Measurements from ENCODE around the gene DEPDC1B. TPM values are rescaled to one million over a fixed set of nuclear protein-coding genes. Genes with fewer than 3 reads are reported as not detected.

DEPDC1B gene
- total RNA-seq, 1 donor from 2014 or later: 0.98 TPM

DNA sequence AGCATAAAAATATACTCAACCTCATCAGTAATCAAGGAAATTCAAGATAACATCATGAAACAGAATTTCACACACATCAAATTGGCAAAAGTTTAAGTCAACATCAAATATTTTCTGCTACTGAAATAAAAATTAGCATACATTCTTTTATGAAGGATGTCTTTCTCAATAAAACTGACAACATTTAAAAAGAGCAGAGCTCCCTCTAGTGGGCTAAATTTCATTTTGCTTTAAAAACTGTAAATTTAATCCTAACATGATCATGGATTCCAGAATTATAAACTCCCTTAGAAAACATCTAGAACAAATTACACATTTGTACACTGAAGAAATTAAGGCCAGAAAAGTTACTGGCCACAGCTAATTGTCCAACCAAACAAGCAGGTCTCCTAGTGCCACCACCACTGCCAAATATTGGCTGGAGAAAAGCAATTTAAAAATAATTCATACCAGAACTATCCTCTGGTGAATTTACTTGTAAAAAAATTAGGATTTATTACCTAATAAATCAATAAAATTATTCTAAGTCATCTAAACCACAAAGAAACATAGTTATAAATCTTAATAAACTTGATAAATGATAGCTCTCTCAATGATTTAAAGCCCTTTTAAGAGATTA lies 31.2 kb downstream of the DEPDC1B start:
- ChIA-PET POLR2A (interaction anchor here (0.9 kb wide), 1 partner anchor 20 kb away, joined by 4 read pairs; no protein-coding TSS in a partner anchor), CTCF (interaction anchor here (0.9 to 2.7 kb wide), 12 partner anchors 9 to 1278 kb away, joined by 3 to 38 read pairs (median 3); no protein-coding TSS in a partner anchor)
- Mint-ChIP-seq H3K9me3 (no peaks in the 10 kb centered on the region), H3K27ac (no peak overlapping the region), H3K27me3 (no peaks in the 10 kb centered on the region), H3K4me3 (no peak overlapping the region), H3K4me1 (no peaks in the 10 kb centered on the region), H3K36me3 (ENCODE audit: low read depth) (no peaks in the 10 kb centered on the region)
- DNase-seq (no peak), ATAC-seq (ENCODE audit: low read depth) (no peak)
- TF ChIP-seq, protein P1, sequence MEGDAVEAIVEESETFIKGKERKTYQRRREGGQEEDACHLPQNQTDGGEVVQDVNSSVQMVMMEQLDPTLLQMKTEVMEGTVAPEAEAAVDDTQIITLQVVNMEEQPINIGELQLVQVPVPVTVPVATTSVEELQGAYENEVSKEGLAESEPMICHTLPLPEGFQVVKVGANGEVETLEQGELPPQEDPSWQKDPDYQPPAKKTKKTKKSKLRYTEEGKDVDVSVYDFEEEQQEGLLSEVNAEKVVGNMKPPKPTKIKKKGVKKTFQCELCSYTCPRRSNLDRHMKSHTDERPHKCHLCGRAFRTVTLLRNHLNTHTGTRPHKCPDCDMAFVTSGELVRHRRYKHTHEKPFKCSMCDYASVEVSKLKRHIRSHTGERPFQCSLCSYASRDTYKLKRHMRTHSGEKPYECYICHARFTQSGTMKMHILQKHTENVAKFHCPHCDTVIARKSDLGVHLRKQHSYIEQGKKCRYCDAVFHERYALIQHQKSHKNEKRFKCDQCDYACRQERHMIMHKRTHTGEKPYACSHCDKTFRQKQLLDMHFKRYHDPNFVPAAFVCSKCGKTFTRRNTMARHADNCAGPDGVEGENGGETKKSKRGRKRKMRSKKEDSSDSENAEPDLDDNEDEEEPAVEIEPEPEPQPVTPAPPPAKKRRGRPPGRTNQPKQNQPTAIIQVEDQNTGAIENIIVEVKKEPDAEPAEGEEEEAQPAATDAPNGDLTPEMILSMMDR (IDR thresholded peaks at IDR 0.05): peak; percentile 25
- intact Hi-C loops (cut with micrococcal nuclease): loop anchor here (1.0 to 10.0 kb wide), 4 partner anchors 374 to 1484 kb away; no protein-coding TSS in a partner anchor

DNA sequence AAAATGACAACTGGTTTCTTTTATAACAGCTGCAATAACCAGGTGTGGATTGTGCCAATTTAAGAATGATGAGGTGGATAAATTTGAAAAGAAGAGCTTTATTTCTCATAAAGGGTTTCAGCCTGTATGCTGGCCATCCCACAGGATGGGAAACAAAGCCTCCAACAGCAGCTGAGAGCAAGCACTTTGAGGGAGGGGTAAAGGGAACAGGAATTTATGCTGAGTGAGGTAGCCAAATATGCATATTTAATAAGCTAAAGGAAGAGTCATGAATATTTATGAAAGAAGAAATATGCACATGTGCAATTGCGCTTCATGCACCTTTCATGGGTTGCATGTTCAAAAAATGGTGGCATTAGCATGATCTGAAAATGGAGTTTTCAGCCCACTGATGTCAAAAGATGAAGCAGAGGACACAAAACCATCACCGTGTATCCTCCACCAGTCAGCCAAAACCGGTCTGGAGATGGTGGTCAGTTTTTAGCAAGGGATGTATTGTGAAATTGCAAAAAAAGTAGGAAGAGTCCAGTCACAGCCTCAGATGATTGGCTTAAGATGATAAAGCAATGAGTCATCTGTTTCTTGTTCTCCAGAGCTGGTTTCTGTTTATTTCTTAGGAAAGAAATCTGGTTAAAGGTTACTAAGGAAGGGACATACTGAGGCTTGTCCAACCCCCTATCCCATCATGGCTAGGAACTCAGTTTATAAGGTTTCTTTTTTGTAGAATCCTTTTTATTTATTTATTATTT lies 47.9 kb downstream of the DEPDC1B start:
- no peaks in the 10 kb centered on the region for H3K9me3 Mint-ChIP-seq
- no peaks in the 10 kb centered on the region for H3K36me3 Mint-ChIP-seq (ENCODE audit: low read depth)
- POLR2A ChIA-PET: no interaction called here
- no peak overlapping the region for H3K27ac Mint-ChIP-seq
- ATAC-seq (ENCODE audit: low read depth): no peak
- intact Hi-C loops (cut with micrococcal nuclease): no loop called here
- DNase-seq: no peak
- TF ChIP-seq, protein P1 (IDR thresholded peaks at IDR 0.05): no peak
- CTCF ChIA-PET: no interaction called here
- H3K4me1 Mint-ChIP-seq: no peaks in the 10 kb centered on the region
- no peak overlapping the region for H3K4me3 Mint-ChIP-seq
- no peaks in the 10 kb centered on the region for H3K27me3 Mint-ChIP-seq

DNA sequence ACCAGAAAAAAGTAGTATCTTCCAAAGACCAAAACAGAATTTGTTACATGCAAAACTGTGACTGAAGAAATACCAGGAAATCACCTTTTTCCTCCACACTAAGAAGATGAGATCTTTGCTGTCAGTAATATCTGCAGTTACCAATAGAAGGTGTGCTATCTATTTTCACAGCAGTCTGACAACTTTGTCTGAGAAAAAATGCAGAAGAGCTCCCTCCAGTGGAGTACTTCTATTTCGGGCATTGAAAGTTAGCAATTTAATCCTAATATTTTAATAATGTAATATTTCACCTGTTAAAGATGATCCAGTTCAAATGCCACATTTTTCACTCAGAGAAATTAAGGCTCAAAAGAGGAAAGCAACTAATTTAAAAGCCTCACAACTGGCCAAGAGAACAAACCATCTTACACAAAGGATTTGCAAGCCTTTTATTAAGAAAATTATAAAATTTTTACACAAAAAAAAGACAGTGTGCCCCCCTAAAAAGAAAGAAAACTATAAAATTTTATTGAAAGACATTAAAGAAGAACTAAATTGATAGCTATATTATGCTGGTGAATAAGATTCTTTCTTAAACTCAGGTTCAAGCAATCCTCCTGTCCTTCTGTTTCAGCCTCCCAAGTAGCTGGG lies 50.6 kb downstream of the DEPDC1B start:
- Mint-ChIP-seq H3K36me3 (ENCODE audit: low read depth) (no peaks in the 10 kb centered on the region), H3K27ac (no peak overlapping the region), H3K4me3 (no peak overlapping the region), H3K27me3 (no peaks in the 10 kb centered on the region), H3K4me1 (no peaks in the 10 kb centered on the region), H3K9me3 (no peaks in the 10 kb centered on the region)
- POLR2A ChIA-PET: no interaction called here
- intact Hi-C loops (cut with micrococcal nuclease): loop anchor here (1.0 kb wide), 2 partner anchors 354 to 839 kb away; no protein-coding TSS in a partner anchor
- no peak for DNase-seq
- TF ChIP-seq, protein P1 (IDR thresholded peaks at IDR 0.05): peak; percentile 28
- ATAC-seq (ENCODE audit: low read depth): no peak
- CTCF ChIA-PET: interaction anchor here (0.6 to 1.6 kb wide), 7 partner anchors 30 to 864 kb away, joined by 3 to 12 read pairs (median 4); no protein-coding TSS in a partner anchor

DNA sequence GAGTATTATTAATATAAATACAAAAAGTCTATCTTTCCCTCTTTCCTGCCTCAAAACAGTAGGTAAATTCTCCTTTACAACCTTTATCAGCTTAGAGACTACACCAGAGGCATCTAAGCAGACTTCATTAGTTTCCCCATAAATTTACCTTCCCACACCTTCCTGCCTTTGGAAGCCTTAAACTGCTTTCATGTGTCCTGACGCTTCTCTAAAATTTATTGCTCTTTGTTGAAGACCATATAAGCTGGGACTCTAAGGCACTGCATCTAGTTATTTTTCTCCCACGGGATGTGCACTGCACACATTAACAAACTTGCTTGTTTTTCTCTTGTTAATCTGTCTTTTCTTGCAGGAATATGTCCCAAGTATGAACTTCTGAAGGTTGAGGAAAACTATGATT lies 51.8 kb downstream of the DEPDC1B start:
- Mint-ChIP-seq H3K36me3 (ENCODE audit: low read depth) (no peaks in the 10 kb centered on the region), H3K27ac (no peak overlapping the region), H3K27me3 (no peaks in the 10 kb centered on the region), H3K4me3 (no peak overlapping the region), H3K4me1 (no peaks in the 10 kb centered on the region), H3K9me3 (no peaks in the 10 kb centered on the region)
- ChIA-PET POLR2A (no interaction called here), CTCF (no interaction called here)
- no peak for ATAC-seq (ENCODE audit: low read depth)
- intact Hi-C loops (cut with micrococcal nuclease): no loop called here
- TF ChIP-seq, protein P1 (IDR thresholded peaks at IDR 0.05): no peak
- no peak for DNase-seq

DNA sequence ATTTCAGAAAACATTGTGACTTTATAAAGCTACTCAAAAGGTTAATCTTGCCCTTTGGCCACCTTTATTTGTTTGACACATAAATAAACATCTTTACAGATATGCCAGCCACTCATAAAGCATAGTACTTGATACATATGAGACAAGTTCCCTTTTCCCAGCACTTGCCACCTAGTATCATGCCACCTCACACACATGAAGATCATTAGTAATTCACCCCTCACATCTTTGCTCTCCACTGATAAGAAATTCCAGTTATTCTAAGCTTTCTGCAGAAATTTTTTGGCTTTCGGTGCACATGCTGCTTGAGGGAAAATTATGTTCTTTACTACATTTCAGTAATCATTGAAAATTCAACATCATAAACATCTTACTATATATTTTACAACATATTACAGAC lies 59.1 kb downstream of the DEPDC1B start:
- ATAC-seq (ENCODE audit: low read depth): no peak
- H3K27ac Mint-ChIP-seq: no peak overlapping the region
- no peak overlapping the region for H3K4me3 Mint-ChIP-seq
- no peaks in the 10 kb centered on the region for H3K9me3 Mint-ChIP-seq
- H3K27me3 Mint-ChIP-seq: no peaks in the 10 kb centered on the region
- DNase-seq: no peak
- intact Hi-C loops (cut with micrococcal nuclease): no loop called here
- CTCF ChIA-PET: no interaction called here
- no peaks in the 10 kb centered on the region for H3K36me3 Mint-ChIP-seq (ENCODE audit: low read depth)
- TF ChIP-seq, protein P1 (IDR thresholded peaks at IDR 0.05): no peak
- POLR2A ChIA-PET: no interaction called here
- H3K4me1 Mint-ChIP-seq: no peaks in the 10 kb centered on the region

Data from activated B cell treated with CpG ODN at 0.5 μM for 24 hours (primary cell).